K562 (cell line): ENCODE data around the gene SORCS2.

Experiments
- ARNT ChIP-seq, 2 experiments: fragments of 450-650 bp; IDR thresholded peaks; 2 replicates each; pipeline ENCODE4 v1.6.1; 2016; ENCODE audit warnings: mild to moderate bottlenecking in 1 of 2
- CTCF ChIP-seq, 3 experiments: IDR thresholded peaks in 2 of 3; conservative IDR thresholded peaks in 1 of 3; 2 replicates each; pipeline ENCODE4 v1.5.1; 2011 to 2012; ENCODE audit warnings: low read length in 3 of 3, mild to moderate bottlenecking in 3 of 3, control low read depth in 2 of 3, improper control_type of control experiment in 1 of 3, inconsistent platforms in 1 of 3, low read depth in 1 of 3, mixed read lengths in 1 of 3, moderate library complexity in 1 of 3; ENCODE audit not compliant: insufficient read depth in 2 of 3
- L3MBTL2 ChIP-seq: fragments of 450-650 bp; IDR thresholded peaks from 2 replicates; pipeline ENCODE4 v1.6.1; 2016; ENCODE audit warnings: mild to moderate bottlenecking, moderate library complexity
- NBN ChIP-seq: fragments of 450-650 bp; IDR thresholded peaks from 2 replicates; pipeline ENCODE4 v1.6.1; 2016; ENCODE audit warnings: low read depth, mild to moderate bottlenecking
- SMARCE1 ChIP-seq: fragments of 450-650 bp; IDR thresholded peaks from 2 replicates; pipeline ENCODE4 v1.7.1; 2016; ENCODE audit warnings: mild to moderate bottlenecking
- TAF1 ChIP-seq: IDR thresholded peaks from 2 replicates; pipeline ENCODE4 v1.6.1; 2011; ENCODE audit warnings: mild to moderate bottlenecking, low read length, moderate library complexity; ENCODE audit not compliant: insufficient read depth, control insufficient read depth, severe bottlenecking; ENCODE audit errors: extremely low read depth
- TAF15 ChIP-seq: fragments of 200-400 bp; formaldehyde crosslinking; IDR thresholded peaks from 2 replicates; pipeline ENCODE4 v1.6.1; 2017; ENCODE audit warnings: mild to moderate bottlenecking, low read depth, low read length, moderate library complexity
- TCF7L2 ChIP-seq: fragments of 150-350 bp; IDR thresholded peaks from 2 replicates; pipeline ENCODE4 v1.6.1; 2016; ENCODE audit warnings: low read depth, mild to moderate bottlenecking, low read length, moderate library complexity

- TF ChIP-seq SMARCE1 (no peak), L3MBTL2 (no peak), TAF1 (no peak), CTCF (IDR thresholded peaks at IDR 0.05 in 2 of 3, conservative IDR thresholded peaks at IDR 0.05 in 1 of 3; ENCODE audit: insufficient read depth in 2 of 3, low read depth in 1 of 3, low read length in 3 of 3) (no peak), TAF15 (no peak), TCF7L2 (no peak), NBN (no peak), ARNT (IDR thresholded peaks at IDR 0.05) (no peak)
Observed at GRCh38 chr4:7753271-7753670, 560.9 kb downstream of the SORCS2 start.
